Muscle layer of colon (tissue), 2 donors: ENCODE data around the gene RNF125.
A peak's percentile ranks its signal among the peaks of the same experiment; 100 is the strongest.
"Not testable (repeated sequence)": the region's sequence is repeated elsewhere in the genome, so short reads cannot be mapped to it uniquely, and the experiment has no call there.

Experiments
- H3K27ac ChIP-seq: one replicate; pipeline ENCODE4 v1.7.0; 2013; ENCODE audit warnings: low read depth, mild to moderate bottlenecking, low read length, moderate library complexity
- H3K27me3 ChIP-seq, 2 donors: one replicate each; pipeline ENCODE4 v1.7.0; 2013; ENCODE audit warnings: low read length in 2 of 2, mild to moderate bottlenecking in 2 of 2; ENCODE audit not compliant: insufficient read depth in 2 of 2, control insufficient read depth in 1 of 2
- H3K36me3 ChIP-seq: one replicate; pipeline ENCODE4 v1.7.0; 2013; ENCODE audit warnings: mild to moderate bottlenecking, low read length; ENCODE audit not compliant: insufficient read depth
- H3K4me1 ChIP-seq: one replicate; pipeline ENCODE4 v1.7.0; 2013; ENCODE audit warnings: mild to moderate bottlenecking, low read length; ENCODE audit not compliant: insufficient read depth
- H3K4me3 ChIP-seq, 2 donors: one replicate each; pipeline ENCODE4 v1.7.0; 2013; ENCODE audit warnings: low read length in 2 of 2, low read depth in 1 of 2, mild to moderate bottlenecking in 1 of 2, moderate library complexity in 1 of 2
- H3K9ac ChIP-seq: one replicate; pipeline ENCODE4 v1.7.0; 2013; ENCODE audit warnings: low read length
- H3K9me3 ChIP-seq: one replicate; pipeline ENCODE4 v1.7.0; 2013; ENCODE audit warnings: mild to moderate bottlenecking, low read length
- donor health status: abdominal sarcoma.
- donor health status: Adenocarcinoma of cecum.

The RNF125 gene

DNA sequence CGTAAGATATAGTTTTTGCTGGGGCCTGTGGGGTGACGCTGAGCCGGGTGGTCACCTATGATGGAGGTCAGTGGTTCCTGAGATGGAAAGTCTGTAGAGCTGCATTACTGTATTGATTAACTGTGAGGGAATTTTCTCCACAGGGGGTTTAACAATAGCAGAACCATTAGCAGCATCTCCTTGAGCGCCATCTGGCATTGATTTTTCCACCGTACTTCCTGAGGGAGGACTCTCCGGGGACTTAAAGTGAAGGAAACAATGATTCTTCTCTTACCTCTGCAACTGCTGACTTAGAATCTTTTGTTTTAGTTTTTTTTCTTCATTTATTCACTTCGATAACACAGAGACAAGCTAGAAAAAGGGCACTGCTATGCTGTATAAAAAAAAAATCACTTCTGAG, 22.6 kb upstream of the RNF125 start:
- no peaks in the 10 kb centered on the region for H3K9me3 ChIP-seq
- H3K36me3 ChIP-seq: no peaks in the 10 kb centered on the region
- no peaks in the 10 kb centered on the region for H3K4me1 ChIP-seq
- no peaks in the 10 kb centered on the region for H3K27me3 ChIP-seq
- H3K4me3 ChIP-seq: no peak overlapping the region
- no peak overlapping the region for H3K9ac ChIP-seq
- no peak overlapping the region for H3K27ac ChIP-seq

DNA sequence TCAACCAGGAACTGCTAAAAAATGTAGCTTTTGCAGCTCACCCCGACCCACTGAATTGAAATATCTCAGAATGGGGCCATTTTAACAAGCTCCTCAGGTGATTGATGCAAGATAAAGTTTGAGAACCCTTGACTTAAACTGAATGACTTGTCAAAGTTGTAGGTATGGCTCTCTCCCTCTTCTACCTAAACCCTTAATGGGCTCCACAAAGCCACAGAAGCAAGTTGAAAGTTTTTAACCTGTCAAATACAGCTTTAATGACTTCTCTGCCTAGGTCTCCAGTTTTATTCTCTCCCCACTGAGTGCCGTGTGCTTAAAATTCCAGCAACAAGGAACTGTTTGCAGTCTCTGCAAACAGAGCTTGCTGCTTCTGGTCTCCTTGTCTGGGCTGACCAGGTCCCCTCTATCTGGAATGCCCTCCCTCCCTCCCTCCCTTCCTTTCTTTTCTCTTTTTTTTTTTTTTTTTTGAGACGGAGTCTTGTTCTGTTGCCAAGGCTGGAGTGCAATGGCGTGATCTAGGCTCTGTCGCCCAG, 19.7 kb upstream of the RNF125 start:
- Histone ChIP-seq H3K4me1 (no peaks in the 10 kb centered on the region), H3K36me3 (no peaks in the 10 kb centered on the region), H3K9me3 (no peaks in the 10 kb centered on the region), H3K9ac (no peak overlapping the region), H3K27me3 (no peaks in the 10 kb centered on the region), H3K27ac (no peak overlapping the region), H3K4me3 (no peak overlapping the region)

GRCh38 chr18:32001141-32001540, 17.5 kb upstream of the RNF125 start:
- H3K4me1 ChIP-seq, H3K4me3 ChIP-seq, H3K9me3 ChIP-seq, H3K27me3 ChIP-seq, H3K9ac ChIP-seq, H3K27ac ChIP-seq, H3K36me3 ChIP-seq: not testable (repeated sequence)

DNA sequence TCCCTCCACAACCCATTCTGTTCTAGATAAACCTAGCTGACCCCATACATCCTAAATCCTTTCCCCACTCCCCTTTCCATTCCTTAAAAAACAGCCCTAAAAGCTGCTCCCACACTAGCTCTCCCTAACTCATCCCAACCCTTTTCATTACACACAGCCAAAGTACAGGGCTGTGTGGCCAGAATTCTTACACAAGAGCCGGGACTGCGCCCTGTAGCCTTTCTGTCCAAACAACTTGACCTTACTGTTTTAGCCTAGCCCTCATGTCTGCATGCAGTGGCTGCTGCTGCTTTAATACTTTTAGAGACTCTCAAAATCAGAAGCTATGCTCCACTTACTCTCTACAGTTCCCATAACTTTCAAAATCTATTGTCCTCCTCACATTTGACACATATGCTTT, 14.8 kb upstream of the RNF125 start:
- not testable (repeated sequence) for H3K4me3 ChIP-seq, H3K9ac ChIP-seq, H3K4me1 ChIP-seq, H3K27me3 ChIP-seq, H3K27ac ChIP-seq, H3K9me3 ChIP-seq, H3K36me3 ChIP-seq

- Histone ChIP-seq H3K4me3 (no peak overlapping the region), H3K4me1 (no peaks in the 10 kb centered on the region), H3K36me3 (no peaks in the 10 kb centered on the region), H3K27ac (no peak overlapping the region), H3K27me3 (no peaks in the 10 kb centered on the region), H3K9ac (no peak overlapping the region), H3K9me3 (no peaks in the 10 kb centered on the region)
Observed at GRCh38 chr18:32010124-32010721, 8.4 kb upstream of the RNF125 start.

- Histone ChIP-seq H3K27ac (no peak overlapping the region), H3K9ac (no peak overlapping the region)
Observed at GRCh38 chr18:32011193-32011592, 7.4 kb upstream of the RNF125 start.

GRCh38 chr18:32019251-32019948, 775 bp downstream of the RNF125 start:
- no peak overlapping the region for H3K27ac ChIP-seq

More at GRCh38 chr18:32011193-32011592, 7.4 kb upstream of the RNF125 start:
- no peaks in the 10 kb centered on the region for H3K27me3 ChIP-seq
- H3K36me3 ChIP-seq: no peaks in the 10 kb centered on the region
- no peak overlapping the region for H3K4me3 ChIP-seq
- no peaks in the 10 kb centered on the region for H3K4me1 ChIP-seq
- H3K9me3 ChIP-seq: no peaks in the 10 kb centered on the region

GRCh38 chr18:32019949-32020625, 1.5 kb downstream of the RNF125 start:
- not testable (repeated sequence) for H3K27me3 ChIP-seq, H3K4me1 ChIP-seq, H3K9me3 ChIP-seq, H3K27ac ChIP-seq, H3K36me3 ChIP-seq, H3K9ac ChIP-seq
- H3K4me3 ChIP-seq: peak overlapping the region in 1 of 2 donors; percentile 84

More at GRCh38 chr18:32019251-32019948, 775 bp downstream of the RNF125 start:
- H3K4me3 ChIP-seq: peak overlapping the region; percentile 34 to 84
- no peak overlapping the region for H3K9ac ChIP-seq
- H3K36me3 ChIP-seq: no peaks in the 10 kb centered on the region
- H3K4me1 ChIP-seq: peaks cover 4% of the 10 kb centered on the region
- peaks cover 0 to 4% of the 10 kb centered on the region in 2 donors for H3K27me3 ChIP-seq
- no peaks in the 10 kb centered on the region for H3K9me3 ChIP-seq

- Histone ChIP-seq H3K27ac (no peak overlapping the region), H3K4me3 (no peak overlapping the region), H3K9ac (no peak overlapping the region), H3K36me3 (no peaks in the 10 kb centered on the region), H3K9me3 (no peaks in the 10 kb centered on the region), H3K27me3 (peaks cover 0 to 4% of the 10 kb centered on the region in 2 donors), H3K4me1 (peaks cover 4% of the 10 kb centered on the region)
Observed at GRCh38 chr18:32021756-32022564, 3.3 kb downstream of the RNF125 start.

- Histone ChIP-seq H3K27ac (no peak overlapping the region), H3K27me3 (no peaks in the 10 kb centered on the region), H3K9ac (no peak overlapping the region), H3K4me1 (no peaks in the 10 kb centered on the region), H3K4me3 (no peak overlapping the region), H3K36me3 (no peaks in the 10 kb centered on the region), H3K9me3 (no peaks in the 10 kb centered on the region)
Observed at GRCh38 chr18:32025744-32026143, 7.1 kb downstream of the RNF125 start.

- H3K36me3 ChIP-seq: no peaks in the 10 kb centered on the region
- no peak overlapping the region for H3K27ac ChIP-seq
- H3K4me1 ChIP-seq: no peaks in the 10 kb centered on the region
- no peak overlapping the region for H3K9ac ChIP-seq
- H3K27me3 ChIP-seq: no peaks in the 10 kb centered on the region
- no peaks in the 10 kb centered on the region for H3K9me3 ChIP-seq
- no peak overlapping the region for H3K4me3 ChIP-seq
Observed at GRCh38 chr18:32026491-32027086, 8.0 kb downstream of the RNF125 start.
